IPS-18a (cell line): Measurements from ENCODE around the gene MYO10.

Experiments
- H3K27ac ChIP-seq: one replicate; pipeline ENCODE4 v1.5.1; 2013; ENCODE audit warnings: low read length
- H3K27me3 ChIP-seq: one replicate; pipeline ENCODE4 v1.6.1; 2013; ENCODE audit warnings: mild to moderate bottlenecking, low read length; ENCODE audit not compliant: control insufficient read depth, insufficient read depth
- H3K36me3 ChIP-seq: one replicate; pipeline ENCODE4 v1.6.1; 2013; ENCODE audit warnings: low read depth, low read length; ENCODE audit not compliant: control insufficient read depth
- H3K4me1 ChIP-seq: one replicate; pipeline ENCODE4 v1.6.1; 2013; ENCODE audit warnings: low read depth, low read length; ENCODE audit not compliant: control insufficient read depth
- H3K4me3 ChIP-seq: one replicate; pipeline ENCODE4 v1.5.1; 2013; ENCODE audit warnings: low read length
- H3K9ac ChIP-seq: one replicate; pipeline ENCODE4 v1.6.1; 2013; ENCODE audit warnings: mild to moderate bottlenecking, low read length, moderate library complexity
- H3K9me3 ChIP-seq: one replicate; pipeline ENCODE4 v1.6.1; 2013; ENCODE audit warnings: low read depth, low read length; ENCODE audit not compliant: control insufficient read depth

MYO10 gene

DNA sequence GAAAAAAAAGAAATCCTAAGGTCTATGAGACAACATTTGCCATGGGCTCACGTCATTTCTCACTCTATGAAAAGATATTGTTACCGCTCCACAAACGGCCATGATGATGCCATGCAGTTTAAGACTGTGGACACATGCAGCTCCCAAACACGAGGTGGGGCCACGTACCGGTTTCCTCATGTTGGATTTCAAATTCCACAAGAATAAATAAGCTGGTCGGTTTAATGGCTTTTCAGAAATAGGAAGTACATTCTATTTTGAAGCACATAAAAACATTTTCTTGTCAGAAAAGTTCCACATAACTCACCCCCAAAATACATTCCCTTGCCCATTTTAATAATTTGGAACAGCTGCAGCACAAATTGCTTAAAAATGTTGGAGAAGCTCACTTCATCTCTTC is 130.6 kb downstream of the MYO10 start:
- Histone ChIP-seq H3K9me3 (no peaks in the 10 kb centered on the region), H3K9ac (no peak overlapping the region), H3K4me3 (no peak overlapping the region)

DNA sequence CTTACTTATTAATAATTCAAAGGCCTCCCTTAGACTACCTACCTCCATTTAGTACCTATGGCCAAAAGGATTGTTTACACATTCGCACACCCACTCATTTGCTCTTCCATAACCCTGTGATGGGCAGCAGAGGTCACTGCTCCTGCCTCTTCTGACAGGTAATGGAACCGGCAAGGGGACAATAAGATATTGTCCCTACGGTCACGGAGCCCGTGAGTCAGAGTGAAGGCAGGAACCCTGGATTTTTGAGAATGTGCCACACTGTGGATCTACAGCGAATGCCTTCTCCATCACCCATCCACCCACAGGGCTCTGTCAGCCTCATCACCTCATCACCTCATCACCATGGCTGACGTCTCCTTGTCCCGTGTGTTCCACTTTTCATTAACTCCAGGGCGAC is 132.3 kb downstream of the MYO10 start:
- H3K4me1 ChIP-seq: no peaks in the 10 kb centered on the region

More for the DNA sequence above, 130.6 kb downstream of the MYO10 start:
- no peak overlapping the region for H3K27ac ChIP-seq
- H3K27me3 ChIP-seq: no peaks in the 10 kb centered on the region
- no peaks in the 10 kb centered on the region for H3K36me3 ChIP-seq
- H3K4me1 ChIP-seq: no peaks in the 10 kb centered on the region

DNA sequence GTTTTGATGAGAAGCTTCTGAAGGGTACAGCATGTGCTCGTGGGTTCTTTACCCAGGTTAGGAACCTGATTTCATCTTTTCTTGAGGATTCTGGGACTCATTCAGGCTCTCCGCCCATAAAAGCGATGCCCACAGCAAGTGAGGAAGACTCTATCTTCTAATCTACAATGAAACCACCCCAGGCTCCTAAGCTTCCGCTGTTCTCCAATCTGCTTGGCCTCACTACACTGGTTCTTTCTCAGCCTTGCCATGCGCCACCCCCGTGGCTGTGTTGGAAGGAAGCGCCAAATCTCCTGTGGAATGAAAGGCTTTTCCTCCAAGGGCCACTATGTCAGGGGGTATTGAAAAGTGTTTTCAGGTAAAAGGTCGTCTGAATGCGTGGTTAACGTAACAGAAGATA is 135.6 kb downstream of the MYO10 start:
- peaks cover 3% of the 10 kb centered on the region for H3K4me1 ChIP-seq
- no peak overlapping the region for H3K4me3 ChIP-seq
- no peaks in the 10 kb centered on the region for H3K9me3 ChIP-seq
- no peak overlapping the region for H3K27ac ChIP-seq
- no peaks in the 10 kb centered on the region for H3K36me3 ChIP-seq
- no peak overlapping the region for H3K9ac ChIP-seq
- no peaks in the 10 kb centered on the region for H3K27me3 ChIP-seq

More for the DNA sequence above, 132.3 kb downstream of the MYO10 start:
- no peaks in the 10 kb centered on the region for H3K36me3 ChIP-seq
- no peak overlapping the region for H3K9ac ChIP-seq
- no peak overlapping the region for H3K4me3 ChIP-seq
- no peaks in the 10 kb centered on the region for H3K27me3 ChIP-seq
- no peak overlapping the region for H3K27ac ChIP-seq
- H3K9me3 ChIP-seq: no peaks in the 10 kb centered on the region

DNA sequence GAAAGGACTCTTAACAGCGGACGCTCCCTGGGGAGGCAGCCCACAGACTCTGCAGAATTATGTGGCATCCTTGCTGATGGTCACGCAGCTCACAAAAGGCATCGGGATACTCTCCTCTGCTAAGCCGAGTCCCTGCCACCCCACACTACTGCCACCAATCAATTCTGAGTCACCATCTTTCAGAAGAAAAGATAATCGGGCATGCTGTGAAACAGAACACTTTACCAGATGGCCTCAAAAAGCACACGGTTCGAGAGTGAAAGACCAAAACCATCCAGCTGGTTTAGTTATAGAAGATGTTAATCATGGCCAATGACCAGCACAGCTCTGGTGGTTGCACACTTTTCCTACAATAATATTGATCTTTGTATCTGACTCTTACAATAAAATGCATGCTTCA is 136.3 kb downstream of the MYO10 start:
- Histone ChIP-seq H3K27me3 (no peaks in the 10 kb centered on the region), H3K36me3 (no peaks in the 10 kb centered on the region), H3K9ac (no peak overlapping the region), H3K9me3 (no peaks in the 10 kb centered on the region), H3K4me3 (no peak overlapping the region), H3K4me1 (peaks cover 3% of the 10 kb centered on the region), H3K27ac (no peak overlapping the region)

DNA sequence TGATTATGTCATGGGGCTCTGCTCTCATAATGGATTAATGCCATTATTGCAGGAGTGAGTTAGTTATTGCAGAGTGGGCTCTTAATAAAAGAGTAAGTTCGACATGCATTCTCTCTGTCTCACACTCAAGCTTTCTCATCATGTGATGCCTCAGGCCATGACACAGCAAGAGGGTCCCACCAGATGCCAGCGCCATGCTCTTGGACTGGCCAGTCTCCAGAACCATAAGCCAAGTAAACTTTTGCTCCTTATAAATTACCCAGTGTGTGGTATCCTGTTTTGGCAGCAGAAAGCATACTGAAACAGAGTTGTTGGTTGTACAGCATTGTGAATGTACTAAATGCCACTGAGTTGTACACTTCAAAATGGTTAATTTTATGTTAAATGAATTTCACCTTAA is 138.1 kb downstream of the MYO10 start:
- H3K27ac ChIP-seq: no peak overlapping the region
- H3K4me3 ChIP-seq: no peak overlapping the region
- no peaks in the 10 kb centered on the region for H3K27me3 ChIP-seq
- H3K36me3 ChIP-seq: no peaks in the 10 kb centered on the region
- H3K9me3 ChIP-seq: no peaks in the 10 kb centered on the region
- peaks cover 3% of the 10 kb centered on the region for H3K4me1 ChIP-seq
- H3K9ac ChIP-seq: no peak overlapping the region

DNA sequence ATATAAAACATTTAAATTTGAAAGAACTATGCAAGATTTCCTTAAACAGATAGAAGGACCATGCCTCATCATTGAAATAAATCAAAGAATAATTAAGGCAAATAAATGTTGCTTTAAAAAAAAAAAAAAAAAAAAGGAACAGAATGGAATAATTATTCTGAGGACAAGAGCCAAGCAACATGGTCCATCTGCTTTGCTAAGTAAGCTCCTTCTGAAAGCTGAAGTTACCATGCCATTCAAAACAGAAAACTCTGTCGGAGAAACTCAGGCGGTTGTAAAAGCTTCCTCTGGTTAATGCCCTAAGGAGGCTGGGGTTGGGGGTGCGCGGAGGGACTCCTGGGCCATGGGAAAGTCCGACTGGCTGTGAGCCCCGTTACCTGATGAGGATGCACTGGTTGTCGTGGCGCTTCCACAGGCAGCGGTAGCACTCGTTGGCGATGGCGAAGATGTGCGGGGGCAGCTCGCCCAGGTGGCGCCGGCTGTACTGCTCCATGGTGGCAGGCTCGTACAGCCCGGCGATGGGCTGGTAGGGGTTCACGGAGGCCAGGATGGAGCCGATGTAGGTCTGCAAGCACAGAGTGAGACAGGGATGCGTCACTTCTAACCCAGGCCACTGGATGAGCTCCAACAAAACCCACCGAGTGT is 141.7 kb downstream of the MYO10 start:
- H3K9ac ChIP-seq: no peak overlapping the region
- H3K4me1 ChIP-seq: peaks cover 3% of the 10 kb centered on the region
- H3K36me3 ChIP-seq: no peaks in the 10 kb centered on the region

DNA sequence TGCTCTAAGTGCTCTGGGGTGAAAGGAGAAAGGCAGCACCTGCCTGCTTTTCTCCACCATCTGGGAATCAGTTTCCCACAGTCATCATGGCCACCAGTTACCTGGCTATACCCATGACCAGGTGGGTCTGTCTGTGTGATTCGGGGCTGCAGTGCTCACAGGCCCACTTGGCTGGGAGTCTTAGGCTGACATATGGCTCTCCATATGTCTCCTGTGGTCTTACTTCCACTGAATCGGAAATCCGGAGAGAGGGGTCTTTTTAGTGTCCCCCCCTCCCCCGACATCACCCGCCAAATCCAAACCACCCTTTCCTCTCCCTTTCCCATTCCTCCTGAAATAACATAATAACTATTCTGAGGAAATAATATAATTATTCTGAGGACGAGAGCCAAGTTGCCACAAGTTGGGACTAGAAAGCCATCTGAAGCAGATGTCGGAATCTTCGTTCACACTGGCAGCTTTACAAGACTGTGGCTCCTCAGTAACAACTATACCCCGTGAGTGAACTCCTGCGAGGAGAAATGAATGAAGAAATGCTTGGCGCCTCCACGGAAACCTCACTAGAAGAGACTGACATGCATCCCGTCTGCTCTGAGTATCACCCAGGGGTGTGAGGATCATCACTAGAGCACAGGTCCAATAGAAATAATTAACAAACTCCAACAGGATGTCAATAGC is 143.4 kb downstream of the MYO10 start:
- Histone ChIP-seq H3K9ac (no peak overlapping the region), H3K27ac (no peak overlapping the region), H3K4me1 (peaks cover 3% of the 10 kb centered on the region), H3K36me3 (no peaks in the 10 kb centered on the region), H3K9me3 (no peaks in the 10 kb centered on the region), H3K4me3 (no peak overlapping the region), H3K27me3 (no peaks in the 10 kb centered on the region)

More for the DNA sequence above, 141.7 kb downstream of the MYO10 start:
- H3K27me3 ChIP-seq: no peaks in the 10 kb centered on the region
- H3K27ac ChIP-seq: no peak overlapping the region
- no peaks in the 10 kb centered on the region for H3K9me3 ChIP-seq
- no peak overlapping the region for H3K4me3 ChIP-seq

DNA sequence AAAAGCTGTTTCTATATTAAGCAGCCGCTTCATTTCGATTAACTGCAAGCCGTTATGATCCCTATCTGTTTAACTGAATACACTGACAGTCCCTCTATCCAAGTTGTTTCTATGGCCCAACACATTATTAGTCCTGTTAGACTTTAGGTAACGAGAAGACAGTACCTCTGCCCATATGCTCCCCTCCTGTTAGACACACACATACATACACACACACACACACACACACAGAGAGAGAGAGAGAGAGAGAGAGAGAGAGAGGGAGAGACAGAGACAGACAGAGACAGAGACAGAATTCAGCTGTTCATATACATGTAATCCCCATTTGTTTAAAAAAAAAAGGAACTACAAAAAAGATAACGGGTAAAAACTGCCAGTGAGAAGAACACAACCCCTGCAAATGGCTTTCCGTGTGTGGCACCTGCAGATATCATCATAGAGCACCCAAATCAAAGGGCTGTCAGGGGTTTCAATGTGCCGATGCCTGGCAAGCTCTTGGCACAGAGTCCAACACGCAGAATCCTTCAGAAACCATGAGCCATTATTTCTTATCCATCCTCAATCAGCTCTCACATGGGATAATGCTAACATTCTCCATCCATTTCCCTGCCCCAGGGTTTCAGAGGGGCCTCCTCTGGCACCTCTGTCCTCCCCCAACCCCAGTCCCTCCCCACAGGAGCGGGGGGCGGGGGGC is 144.0 kb downstream of the MYO10 start:
- Histone ChIP-seq H3K27ac (no peak overlapping the region), H3K36me3 (no peaks in the 10 kb centered on the region), H3K9ac (no peak overlapping the region), H3K27me3 (no peaks in the 10 kb centered on the region), H3K9me3 (no peaks in the 10 kb centered on the region), H3K4me3 (no peak overlapping the region), H3K4me1 (peaks cover 3% of the 10 kb centered on the region)

DNA sequence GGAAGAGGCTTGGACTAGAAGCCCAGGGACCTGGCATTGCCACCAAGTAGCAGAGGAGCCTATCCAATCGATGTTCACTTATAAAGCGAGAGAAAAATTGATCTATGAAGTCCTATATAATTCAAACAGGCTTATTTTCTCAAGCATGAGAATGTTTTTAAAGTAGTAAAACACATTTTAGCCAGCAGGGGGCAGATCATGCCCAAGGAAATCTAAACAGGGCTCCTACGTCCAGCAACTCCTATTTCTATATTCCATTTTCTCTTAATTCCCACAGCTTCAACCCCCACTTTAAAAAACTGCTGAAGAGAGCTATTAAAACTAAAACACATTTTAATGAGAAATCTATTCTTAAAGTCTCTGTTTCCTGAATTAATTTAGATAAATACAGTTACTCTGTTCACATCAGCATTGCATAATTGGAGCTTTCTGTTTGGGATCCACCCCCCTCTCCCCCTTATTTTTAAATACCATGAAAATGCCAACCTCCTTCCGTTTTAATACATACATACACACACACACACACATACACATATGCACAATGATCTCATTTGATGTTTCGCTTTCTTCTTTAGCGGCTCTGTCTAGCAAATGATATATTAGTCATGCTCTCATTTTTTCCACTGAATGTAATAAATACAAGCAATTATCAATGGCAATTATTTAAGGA is 144.9 kb downstream of the MYO10 start:
- Histone ChIP-seq H3K4me3 (no peak overlapping the region), H3K27me3 (no peaks in the 10 kb centered on the region), H3K36me3 (no peaks in the 10 kb centered on the region), H3K9ac (no peak overlapping the region), H3K9me3 (no peaks in the 10 kb centered on the region), H3K27ac (no peak overlapping the region), H3K4me1 (no peaks in the 10 kb centered on the region)

DNA sequence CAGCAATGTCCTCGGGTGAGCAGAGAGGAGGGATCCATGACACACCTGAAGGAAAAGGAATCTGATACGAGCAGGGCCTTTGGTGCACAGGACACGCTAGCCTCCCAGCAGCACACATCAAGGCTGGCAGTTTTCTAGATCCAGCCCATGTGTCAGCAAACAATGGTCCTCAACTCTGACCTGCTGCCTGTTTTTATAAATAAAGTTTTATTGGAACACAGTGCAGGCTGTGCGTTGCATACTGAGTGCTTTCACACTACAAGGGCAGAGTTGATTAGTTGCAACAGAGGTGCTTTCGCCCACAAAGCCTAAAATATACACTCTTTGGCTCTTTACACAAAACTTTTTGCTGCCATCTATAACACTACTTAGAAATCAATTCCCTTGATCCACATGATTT is 147.1 kb downstream of the MYO10 start:
- no peaks in the 10 kb centered on the region for H3K4me1 ChIP-seq

DNA sequence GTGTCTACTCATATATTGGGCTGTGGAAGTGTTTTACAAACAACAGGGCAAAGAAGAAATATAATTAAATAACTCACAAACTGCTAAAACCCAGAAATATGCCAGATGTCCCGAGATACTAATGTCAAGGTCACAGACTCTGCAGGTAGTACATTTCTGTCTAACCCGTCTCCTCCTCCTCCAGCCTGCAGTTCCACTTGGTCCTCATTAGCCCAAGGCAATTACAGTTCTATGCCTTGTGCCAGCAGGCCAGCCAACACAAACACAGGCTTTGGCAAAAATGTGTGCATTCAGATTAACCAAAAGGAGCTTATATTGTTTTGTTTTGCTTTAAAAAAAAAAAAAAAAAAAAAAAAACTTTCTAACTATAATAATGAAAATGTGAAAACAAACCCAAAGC is 148.8 kb downstream of the MYO10 start:
- no peaks in the 10 kb centered on the region for H3K36me3 ChIP-seq
- H3K9ac ChIP-seq: no peak overlapping the region
- H3K27ac ChIP-seq: no peak overlapping the region
- no peaks in the 10 kb centered on the region for H3K27me3 ChIP-seq
- H3K4me1 ChIP-seq: no peaks in the 10 kb centered on the region
- H3K9me3 ChIP-seq: no peaks in the 10 kb centered on the region
- H3K4me3 ChIP-seq: no peak overlapping the region

More for the DNA sequence above, 147.1 kb downstream of the MYO10 start:
- H3K27ac ChIP-seq: no peak overlapping the region
- H3K9ac ChIP-seq: no peak overlapping the region
- no peaks in the 10 kb centered on the region for H3K27me3 ChIP-seq
- no peaks in the 10 kb centered on the region for H3K9me3 ChIP-seq
- H3K36me3 ChIP-seq: no peaks in the 10 kb centered on the region
- no peak overlapping the region for H3K4me3 ChIP-seq
